ENCODE data around the gene KYAT1. TPM values are rescaled to one million over a fixed set of nuclear protein-coding genes. Genes with fewer than 3 reads are reported as not detected.
A peak's percentile ranks its signal among the peaks of the same experiment; 100 is the strongest.

Gene KYAT1
- total and polyA plus RNA-seq, 4 experiments from 2014 or later, result 9.8 to 12.4 (median 11.3) TPM

- H3K9me3 Mint-ChIP-seq, result no peaks in the 10 kb centered on the region
- Histone ChIP-seq H3K4me1 (ENCODE audit: insufficient read depth, low read length) (peaks cover 82% of the 10 kb centered on the region), H3K27ac (ENCODE audit: low read depth, low read length) (no peak overlapping the region), H3K27me3 (ENCODE audit: insufficient read depth, low read length) (no peaks in the 10 kb centered on the region), H3K9me3 (ENCODE audit: control insufficient read depth in 1 of 2, low read length in 2 of 2) (no peaks in the 10 kb centered on the region), H3K36me3 (ENCODE audit: insufficient read depth, low read length) (peaks cover 27% of the 10 kb centered on the region), H3K4me3 (ENCODE audit: low read length in 2 of 2) (no peak overlapping the region)
- CTCF ChIA-PET (ENCODE audit: partially characterized antibody), result interaction anchor here (0.9 kb wide), 2 partner anchors 12 to 14 kb away, joined by 3 to 4 read pairs; no protein-coding TSS in a partner anchor
- H3K27me3 Mint-ChIP-seq, result no peaks in the 10 kb centered on the region
- H3K36me3 Mint-ChIP-seq, result peaks cover 41 to 42% of the 10 kb centered on the region in 2 donors
- intact Hi-C loops (cut with micrococcal nuclease), result no loop called here
- peak in 3 of 5 donors; percentile 20 to 38 (median 21) for DNase-seq
- peaks cover 37 to 76% (median 56%) of the 10 kb centered on the region in 4 donors for H3K4me1 Mint-ChIP-seq
- H3K27ac Mint-ChIP-seq, result peak overlapping the region; percentile 18 to 93 (median 75)
- H3K4me3 Mint-ChIP-seq, result peak overlapping the region in 7 of 8 donors; percentile 35 to 71 (median 53)
- POLR2A ChIA-PET (ENCODE audit: partially characterized antibody), result interaction anchor here (0.8 to 12.5 kb wide), 3 partner anchors 8 to 65 kb away, joined by 3 to 110 read pairs (median 5); partner anchors contain the start of genes KYAT1, LRRC8A and SPOUT1
Measured at GRCh38 chr9:128894764-128895163, 13.0 kb upstream of the KYAT1 start.

GRCh38 chr9:128893354-128893753, 11.6 kb upstream of the KYAT1 start:
- no peaks in the 10 kb centered on the region for H3K27me3 ChIP-seq (ENCODE audit: insufficient read depth, low read length)
- Mint-ChIP-seq H3K27ac (peak overlapping the region; percentile 61 to 91 (median 80)), H3K27me3 (no peaks in the 10 kb centered on the region), H3K9me3 (no peaks in the 10 kb centered on the region), H3K4me3 (peak overlapping the region in 5 of 8 donors; percentile 24 to 80 (median 42)), H3K36me3 (peaks cover 47% of the 10 kb centered on the region in 2 donors), H3K4me1 (peaks cover 33 to 68% (median 48%) of the 10 kb centered on the region in 4 donors)
- intact Hi-C loops (cut with micrococcal nuclease), result no loop called here
- ChIA-PET CTCF (ENCODE audit: partially characterized antibody) (interaction anchor here (1.1 to 1.3 kb wide), 2 partner anchors 30 to 35 kb away, joined by 3 to 6 read pairs; no protein-coding TSS in a partner anchor), POLR2A (ENCODE audit: partially characterized antibody) (interaction anchor here (1.0 to 12.5 kb wide), 4 partner anchors 9 to 31 kb away, joined by 3 to 110 read pairs (median 6); partner anchors contain the start of genes KYAT1 and LRRC8A)
- peaks cover 28% of the 10 kb centered on the region for H3K36me3 ChIP-seq (ENCODE audit: insufficient read depth, low read length)
- H3K4me1 ChIP-seq (ENCODE audit: insufficient read depth, low read length), result peaks cover 69% of the 10 kb centered on the region
- H3K4me3 ChIP-seq (ENCODE audit: low read length in 2 of 2), result no peak overlapping the region
- H3K27ac ChIP-seq (ENCODE audit: low read depth, low read length), result no peak overlapping the region
- DNase-seq, result no peak
- H3K9me3 ChIP-seq (ENCODE audit: control insufficient read depth in 1 of 2, low read length in 2 of 2), result no peaks in the 10 kb centered on the region

DNA sequence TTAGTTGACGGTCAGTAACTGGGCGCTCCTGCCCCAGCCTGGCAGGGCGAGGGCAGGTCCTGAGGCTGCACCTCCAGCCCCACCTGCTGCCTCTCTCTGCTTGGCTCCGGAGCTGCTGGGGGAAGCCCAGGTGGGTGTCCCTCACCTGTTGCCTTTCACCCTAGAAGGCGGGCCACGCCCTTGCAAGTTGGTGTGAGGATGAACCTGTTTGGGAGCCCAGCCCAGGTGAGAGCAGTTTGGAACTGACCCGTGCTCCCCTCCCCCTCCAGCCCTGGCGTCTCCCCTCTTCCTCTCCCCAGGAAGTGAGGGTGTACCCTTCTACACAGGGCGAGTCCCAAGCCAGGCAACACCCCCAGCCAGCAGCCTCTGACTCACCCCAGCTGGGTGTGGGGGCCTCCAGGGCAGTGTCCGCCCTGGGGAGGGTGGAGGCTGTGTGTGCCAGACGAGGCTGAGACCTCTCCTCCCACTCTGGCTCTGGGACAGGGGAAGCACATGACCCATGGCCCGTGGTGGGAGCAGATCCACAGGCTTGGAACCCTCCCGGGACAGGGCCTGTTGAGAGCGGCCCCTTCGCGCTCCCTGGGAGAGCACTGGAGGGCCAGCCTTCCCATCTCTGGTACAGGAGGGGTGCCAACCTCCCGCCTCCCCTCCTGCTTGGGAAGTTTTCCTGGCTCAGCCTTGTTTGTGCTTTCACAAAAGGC, 10.6 kb upstream of the KYAT1 start:
- ChIA-PET CTCF (ENCODE audit: partially characterized antibody) (interaction anchor here (2.1 kb wide), 1 partner anchor 35 kb away, joined by 9 read pairs; no protein-coding TSS in a partner anchor), POLR2A (ENCODE audit: partially characterized antibody) (interaction anchor here (0.6 to 12.5 kb wide), 4 partner anchors 9 to 273 kb away, joined by 3 to 110 read pairs (median 6); partner anchors contain the start of genes KYAT1 and LRRC8A)
- Mint-ChIP-seq H3K27ac (peak overlapping the region in 6 of 7 donors; percentile 29 to 78 (median 69)), H3K36me3 (peaks cover 41 to 51% of the 10 kb centered on the region in 2 donors), H3K4me1 (peaks cover 29 to 70% (median 44%) of the 10 kb centered on the region in 4 donors), H3K4me3 (no peak overlapping the region), H3K9me3 (no peaks in the 10 kb centered on the region), H3K27me3 (no peaks in the 10 kb centered on the region)
- no peaks in the 10 kb centered on the region for H3K27me3 ChIP-seq (ENCODE audit: insufficient read depth, low read length)
- no peak overlapping the region for H3K4me3 ChIP-seq (ENCODE audit: low read length in 2 of 2)
- H3K36me3 ChIP-seq (ENCODE audit: insufficient read depth, low read length), result peaks cover 34% of the 10 kb centered on the region
- H3K9me3 ChIP-seq (ENCODE audit: control insufficient read depth in 1 of 2, low read length in 2 of 2), result no peaks in the 10 kb centered on the region
- H3K27ac ChIP-seq (ENCODE audit: low read depth, low read length), result peak overlapping the region; percentile 23
- intact Hi-C loops (cut with micrococcal nuclease), result no loop called here
- no peak for DNase-seq
- peaks cover 65% of the 10 kb centered on the region for H3K4me1 ChIP-seq (ENCODE audit: insufficient read depth, low read length)

- Histone ChIP-seq H3K27me3 (ENCODE audit: insufficient read depth, low read length) (no peaks in the 10 kb centered on the region), H3K9me3 (ENCODE audit: control insufficient read depth in 1 of 2, low read length in 2 of 2) (no peaks in the 10 kb centered on the region), H3K4me1 (ENCODE audit: insufficient read depth, low read length) (peaks cover 63% of the 10 kb centered on the region), H3K27ac (ENCODE audit: low read depth, low read length) (peak overlapping the region; percentile 23), H3K4me3 (ENCODE audit: low read length in 2 of 2) (no peak overlapping the region), H3K36me3 (ENCODE audit: insufficient read depth, low read length) (peaks cover 30% of the 10 kb centered on the region)
- ChIA-PET CTCF (ENCODE audit: partially characterized antibody) (interaction anchor here (0.6 to 2.1 kb wide), 2 partner anchors 29 to 36 kb away, joined by 3 to 9 read pairs; partner anchors contain the start of gene PHYHD1), POLR2A (ENCODE audit: partially characterized antibody) (interaction anchor here (0.6 to 12.5 kb wide), 4 partner anchors 8 to 274 kb away, joined by 3 to 110 read pairs (median 6); partner anchors contain the start of genes KYAT1 and LRRC8A)
- Mint-ChIP-seq H3K4me3 (peak overlapping the region in 3 of 8 donors; percentile 10 to 38 (median 20)), H3K27ac (peak overlapping the region; percentile 36 to 76 (median 65)), H3K4me1 (peaks cover 30 to 69% (median 47%) of the 10 kb centered on the region in 4 donors), H3K36me3 (peaks cover 38 to 52% of the 10 kb centered on the region in 2 donors), H3K9me3 (no peaks in the 10 kb centered on the region), H3K27me3 (no peaks in the 10 kb centered on the region)
- DNase-seq, result no peak
- intact Hi-C loops (cut with micrococcal nuclease), result no loop called here
Measured at GRCh38 chr9:128891321-128892220, 9.8 kb upstream of the KYAT1 start.

- Mint-ChIP-seq H3K27ac (peak overlapping the region in 2 of 7 donors; percentile 48 to 65), H3K27me3 (no peaks in the 10 kb centered on the region), H3K4me1 (peaks cover 36 to 72% (median 55%) of the 10 kb centered on the region in 4 donors), H3K9me3 (no peaks in the 10 kb centered on the region), H3K4me3 (no peak overlapping the region), H3K36me3 (peaks cover 33 to 56% of the 10 kb centered on the region in 2 donors)
- no peaks in the 10 kb centered on the region for H3K9me3 ChIP-seq (ENCODE audit: control insufficient read depth in 1 of 2, low read length in 2 of 2)
- DNase-seq, result no peak
- H3K36me3 ChIP-seq (ENCODE audit: insufficient read depth, low read length), result peaks cover 36% of the 10 kb centered on the region
- H3K4me3 ChIP-seq (ENCODE audit: low read length in 2 of 2), result no peak overlapping the region
- H3K4me1 ChIP-seq (ENCODE audit: insufficient read depth, low read length), result peaks cover 69% of the 10 kb centered on the region
- intact Hi-C loops (cut with micrococcal nuclease), result no loop called here
- CTCF ChIA-PET (ENCODE audit: partially characterized antibody), result no interaction called here
- H3K27me3 ChIP-seq (ENCODE audit: insufficient read depth, low read length), result no peaks in the 10 kb centered on the region
- POLR2A ChIA-PET (ENCODE audit: partially characterized antibody), result interaction anchor here (1.3 to 1.4 kb wide), 2 partner anchors 12 to 14 kb away, joined by 4 to 7 read pairs; no protein-coding TSS in a partner anchor
- H3K27ac ChIP-seq (ENCODE audit: low read depth, low read length), result no peak overlapping the region
Measured at GRCh38 chr9:128887914-128888350, 6.2 kb upstream of the KYAT1 start.

DNA sequence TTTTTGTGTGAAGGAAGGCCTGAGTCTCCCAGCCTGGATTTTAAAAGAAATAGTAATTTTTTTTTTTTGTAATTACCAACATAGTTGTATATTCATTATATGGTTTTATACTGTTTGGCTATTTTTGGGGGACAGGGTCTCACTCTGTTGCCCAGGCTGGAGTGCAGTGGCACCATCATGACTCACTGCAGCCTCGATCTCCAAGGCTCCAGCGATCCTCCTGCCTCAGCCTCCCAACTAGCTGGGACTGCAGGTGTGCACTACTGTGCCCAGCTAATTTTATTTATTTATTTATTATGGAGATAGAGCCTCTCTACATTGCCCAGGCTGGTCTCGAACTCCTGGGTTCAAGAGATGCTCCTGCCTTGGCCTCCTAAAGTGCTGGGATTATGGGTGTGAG, 5.3 kb upstream of the KYAT1 start:
- Histone ChIP-seq H3K27ac (ENCODE audit: low read depth, low read length) (no peak overlapping the region), H3K4me3 (ENCODE audit: low read length in 2 of 2) (no peak overlapping the region), H3K4me1 (ENCODE audit: insufficient read depth, low read length) (peaks cover 62% of the 10 kb centered on the region), H3K9me3 (ENCODE audit: control insufficient read depth in 1 of 2, low read length in 2 of 2) (no peaks in the 10 kb centered on the region), H3K36me3 (ENCODE audit: insufficient read depth, low read length) (peaks cover 27% of the 10 kb centered on the region), H3K27me3 (ENCODE audit: insufficient read depth, low read length) (no peaks in the 10 kb centered on the region)
- H3K27ac Mint-ChIP-seq, result peak overlapping the region in 4 of 7 donors; percentile 19 to 92 (median 76)
- DNase-seq, result no peak
- POLR2A ChIA-PET (ENCODE audit: partially characterized antibody), result interaction anchor here (1.1 to 1.4 kb wide), 2 partner anchors 11 to 15 kb away, joined by 4 to 7 read pairs; no protein-coding TSS in a partner anchor
- peaks cover 36 to 69% (median 58%) of the 10 kb centered on the region in 4 donors for H3K4me1 Mint-ChIP-seq
- H3K27me3 Mint-ChIP-seq, result no peaks in the 10 kb centered on the region
- H3K9me3 Mint-ChIP-seq, result no peaks in the 10 kb centered on the region
- no peak overlapping the region for H3K4me3 Mint-ChIP-seq
- intact Hi-C loops (cut with micrococcal nuclease), result no loop called here
- CTCF ChIA-PET (ENCODE audit: partially characterized antibody), result no interaction called here
- peaks cover 33 to 62% of the 10 kb centered on the region in 2 donors for H3K36me3 Mint-ChIP-seq
